Panc1 (cell line): ENCODE data around the gene SORBS1. TPM values are rescaled to one million over a fixed set of nuclear protein-coding genes. Genes with fewer than 3 reads are reported as not detected.

Experiments used
- ATAC-seq: fragments of 200-7000 bp; cut with Tn5 transposase; 2 replicates; pipeline ENCODE4 v1.9.1; 2020; ENCODE audit warnings: mild to moderate bottlenecking, moderate library complexity
- BruUV-seq: library from RNA; stranded (reverse); fragments of 400-500 nt; replicated peaks from 2 replicates; lab custom pipeline; 2021; lab: Mats Ljungman, UMichigan
- CTCF ChIA-PET: fragments of 300-600 bp; sonication (Branson Sonifier 250); formaldehyde crosslinking; loops from one replicate; lab custom pipeline; 2022; ENCODE audit warnings: antibody characterized with exemption; lab: Charles Lee
- POLR2A ChIA-PET: fragments of 300-600 bp; sonication (Branson Sonifier 250); formaldehyde crosslinking; loops from one replicate; lab custom pipeline; 2022; ENCODE audit warnings: antibody characterized with exemption; lab: Charles Lee
- DNase-seq: peaks from one replicate; pipeline ENCODE4 v3.0.0-alpha.2; 2010; ENCODE audit warnings: low read depth, low spot score
- H3K27ac ChIP-seq: 2 replicates; pipeline ENCODE4 v1.5.1; 2011; ENCODE audit warnings: mild to moderate bottlenecking, low read length, inconsistent platforms
- H3K27me3 ChIP-seq: fragments of 200-500 bp; sonication (Bioruptor generic); 2 replicates; pipeline ENCODE4 v1.6.0; 2014; ENCODE audit warnings: low read length, inconsistent platforms; ENCODE audit not compliant: control insufficient read depth, insufficient read depth
- H3K36me3 ChIP-seq: fragments of 200-500 bp; sonication (Bioruptor generic); 2 replicates; pipeline ENCODE4 v1.5.1; 2014; ENCODE audit warnings: inconsistent platforms, mild to moderate bottlenecking, low read length, moderate library complexity; ENCODE audit not compliant: control insufficient read depth, insufficient read depth
- H3K4me1 ChIP-seq: 2 replicates; pipeline ENCODE4 v1.5.1; 2011; ENCODE audit warnings: inconsistent platforms, mild to moderate bottlenecking, low read length, moderate library complexity; ENCODE audit not compliant: control insufficient read depth, insufficient read depth
- H3K4me3 ChIP-seq, 2 experiments: 2 replicates each; pipeline ENCODE4 v1.5.1; 2011 to 2012; ENCODE audit warnings: low read depth in 2 of 2, low read length in 2 of 2, mild to moderate bottlenecking in 2 of 2, inconsistent platforms in 1 of 2, moderate library complexity in 1 of 2
- H3K9me3 ChIP-seq: fragments of 200-500 bp; sonication (Bioruptor generic); 2 replicates; pipeline ENCODE4 v1.5.1; 2014; ENCODE audit warnings: low read depth, mild to moderate bottlenecking, inconsistent platforms, low read length, moderate library complexity; ENCODE audit not compliant: control insufficient read depth, insufficient read depth
- CTCF ChIP-seq: fragments of 450-650 bp; IDR thresholded peaks from 2 replicates; pipeline ENCODE4 v1.5.1; 2017; ENCODE audit warnings: mild to moderate bottlenecking
- POLR2AphosphoS5 ChIP-seq: IDR thresholded peaks from 2 replicates; pipeline ENCODE4 v1.6.1; 2012; ENCODE audit warnings: mild to moderate bottlenecking, low read depth, low read length, moderate library complexity
- REST ChIP-seq, 2 experiments: IDR thresholded peaks; 2 replicates each; pipeline ENCODE4 v1.6.1; 2011 to 2012; ENCODE audit warnings: low read depth in 2 of 2, control low read depth in 1 of 2, low read length in 1 of 2, mild to moderate bottlenecking in 1 of 2, moderate library complexity in 1 of 2; ENCODE audit not compliant: insufficient read depth in 1 of 2
- SIN3A ChIP-seq: IDR thresholded peaks from 2 replicates; pipeline ENCODE4 v1.6.1; 2012; ENCODE audit warnings: low read depth, mild to moderate bottlenecking, low read length, moderate library complexity, borderline replicate concordance; ENCODE audit not compliant: insufficient read depth
- TCF7L2 ChIP-seq: IDR thresholded peaks from 2 replicates; pipeline ENCODE4 v1.6.1; 2011; ENCODE audit warnings: mild to moderate bottlenecking, low read depth, low read length, inconsistent platforms
- in situ Hi-C: cut with HindIII; loops from 2 replicates; pipeline ENCODE4 v1.10.0; 2016; ENCODE audit warnings: low sequenced_read_pairs, low pct_unique_long_range_greater_than_20kb
- intact Hi-C: fragments of 100-400 bp; cut with micrococcal nuclease; formaldehyde crosslinking; loops from one replicate; pipeline ENCODE4 v1.10.0; 2022; ENCODE audit not compliant: unreplicated experiment
- total RNA-seq: library from RNA; stranded (reverse); gene quantifications from one replicate; pipeline ENCODE4 v1.2.1, GENCODE V29; 2021; ENCODE audit not compliant: unreplicated experiment

SORBS1 gene
- total RNA-seq, 1 experiment from 2014 or later, result 29.4 TPM

GRCh38 chr10:95408983-95409873, 151.9 kb downstream of the SORBS1 start:
- ATAC-seq, result no peak
- intact Hi-C loops, result no loop called here
- Histone ChIP-seq H3K9me3 (no peaks in the 10 kb centered on the region), H3K27ac (no peak overlapping the region), H3K36me3 (no peaks in the 10 kb centered on the region), H3K4me1 (no peaks in the 10 kb centered on the region), H3K4me3 (no peak overlapping the region), H3K27me3 (no peaks in the 10 kb centered on the region)
- POLR2A ChIA-PET, result no interaction called here
- no TSS peak for BruUV-seq
- in situ Hi-C loops, result no loop called here
- TF ChIP-seq TCF7L2, result no peak
- no peak for TF ChIP-seq CTCF
- no peak for TF ChIP-seq REST (IDR thresholded peaks at IDR 0.05; ENCODE audit: insufficient read depth in 1 of 2, low read depth in 2 of 2, low read length in 1 of 2)
- TF ChIP-seq POLR2AphosphoS5, result no peak
- no peak for TF ChIP-seq SIN3A
- no peak for DNase-seq
- CTCF ChIA-PET, result interaction anchor here (0.6 kb wide), 1 partner anchor 146 kb away, joined by 5 read pairs; no protein-coding TSS in a partner anchor

GRCh38 chr10:95408148-95408960, 152.8 kb downstream of the SORBS1 start:
- ChIA-PET POLR2A (no interaction called here), CTCF (no interaction called here)
- BruUV-seq, result no TSS peak

More at GRCh38 chr10:95408148-95408960, 152.8 kb downstream of the SORBS1 start:
- no peaks in the 10 kb centered on the region for H3K4me1 ChIP-seq
- in situ Hi-C loops, result no loop called here
- H3K27me3 ChIP-seq, result no peaks in the 10 kb centered on the region
- no peaks in the 10 kb centered on the region for H3K9me3 ChIP-seq
- no peaks in the 10 kb centered on the region for H3K36me3 ChIP-seq
- DNase-seq (no peak), ATAC-seq (no peak)
- H3K27ac ChIP-seq, result no peak overlapping the region
- TF ChIP-seq SIN3A, result no peak
- no peak for TF ChIP-seq CTCF
- no peak for TF ChIP-seq REST (IDR thresholded peaks at IDR 0.05; ENCODE audit: insufficient read depth in 1 of 2, low read depth in 2 of 2, low read length in 1 of 2)
- TF ChIP-seq TCF7L2, result no peak
- no peak for TF ChIP-seq POLR2AphosphoS5
- intact Hi-C loops, result no loop called here
- no peak overlapping the region for H3K4me3 ChIP-seq
